ENCODE results near the gene ABCD1.

Gene ABCD1

GRCh38 chrX:153772316-153773217 is 47.9 kb downstream of the ABCD1 start:
- in situ Hi-C loops (cut with HindIII; ENCODE audit: low sequenced_read_pairs) = no loop called here

- in situ Hi-C loops (cut with HindIII; ENCODE audit: low sequenced_read_pairs) = no loop called here
These were observed 48.6 kb downstream of the ABCD1 start for GRCh38 chrX:153773218-153773611.

GRCh38 chrX:153773741-153774575 is 49.3 kb downstream of the ABCD1 start:
- in situ Hi-C loops (cut with HindIII; ENCODE audit: low sequenced_read_pairs) = no loop called here

- in situ Hi-C loops (cut with HindIII; ENCODE audit: low sequenced_read_pairs) = no loop called here
These were observed 50.1 kb downstream of the ABCD1 start for GRCh38 chrX:153774576-153775292.

- in situ Hi-C loops (cut with HindIII; ENCODE audit: low sequenced_read_pairs) = no loop called here
These were observed 50.9 kb downstream of the ABCD1 start for GRCh38 chrX:153775293-153776119.

GRCh38 chrX:153776120-153776599 is 51.5 kb downstream of the ABCD1 start:
- in situ Hi-C loops (cut with HindIII; ENCODE audit: low sequenced_read_pairs) = no loop called here

GRCh38 chrX:153776611-153777045 is 52.0 kb downstream of the ABCD1 start:
- in situ Hi-C loops (cut with HindIII; ENCODE audit: low sequenced_read_pairs) = no loop called here

- in situ Hi-C loops (cut with HindIII; ENCODE audit: low sequenced_read_pairs) = no loop called here
These were observed 52.8 kb downstream of the ABCD1 start for GRCh38 chrX:153777261-153778090.

GRCh38 chrX:153778181-153778580 is 53.5 kb downstream of the ABCD1 start:
- in situ Hi-C loops (cut with HindIII; ENCODE audit: low sequenced_read_pairs) = no loop called here

- in situ Hi-C loops (cut with HindIII; ENCODE audit: low sequenced_read_pairs) = no loop called here
These were observed 54.0 kb downstream of the ABCD1 start for GRCh38 chrX:153778684-153779101.

GRCh38 chrX:153779891-153780677 is 55.4 kb downstream of the ABCD1 start:
- in situ Hi-C loops (cut with HindIII; ENCODE audit: low sequenced_read_pairs) = no loop called here

GRCh38 chrX:153780678-153781427 is 56.2 kb downstream of the ABCD1 start, which contains the start of gene SRPK3:
Gene SRPK3, plus strand, starts transcription at chrX:153781041. Its CDS starts 46 bp downstream, at chrX:153781087.
- in situ Hi-C loops (cut with HindIII; ENCODE audit: low sequenced_read_pairs) = no loop called here

GRCh38 chrX:153781428-153782047 is 56.9 kb downstream of the ABCD1 start:
- in situ Hi-C loops (cut with HindIII; ENCODE audit: low sequenced_read_pairs) = no loop called here

- in situ Hi-C loops (cut with HindIII; ENCODE audit: low sequenced_read_pairs) = no loop called here
These were observed 57.7 kb downstream of the ABCD1 start for GRCh38 chrX:153782313-153782712.

GRCh38 chrX:153782871-153783270 is 58.2 kb downstream of the ABCD1 start:
- in situ Hi-C loops (cut with HindIII; ENCODE audit: low sequenced_read_pairs) = no loop called here

- in situ Hi-C loops (cut with HindIII; ENCODE audit: low sequenced_read_pairs) = no loop called here
These were observed 58.8 kb downstream of the ABCD1 start for GRCh38 chrX:153783378-153784013.

Measured in endothelial cell of hepatic sinusoid (primary cell).